ENCODE results near the gene GPRC5B. TPM values are rescaled to one million over a fixed set of nuclear protein-coding genes. Genes with fewer than 3 reads are reported as not detected.

The GPRC5B gene
- total RNA-seq, 2 donors from 2014 or later = 2.5 to 2.9 TPM

- peaks cover 2% of the 10 kb centered on the region for H3K36me3 Mint-ChIP-seq (ENCODE audit: low read depth)
- no peak overlapping the region for H3K4me3 Mint-ChIP-seq
- no peaks in the 10 kb centered on the region for H3K9me3 ChIP-seq (ENCODE audit: control insufficient read depth, low read length, poor library complexity, severe bottlenecking)
- H3K27me3 Mint-ChIP-seq = peaks cover 42% of the 10 kb centered on the region
- no peak overlapping the region for H3K27ac Mint-ChIP-seq
- DNase-seq (no peak), ATAC-seq (no peak)
- peaks cover 10% of the 10 kb centered on the region for H3K4me1 Mint-ChIP-seq
These were observed 26.6 kb upstream of the GPRC5B start for GRCh38 chr16:19911204-19911603.

GRCh38 chr16:19909750-19910322, 25.2 kb upstream of the GPRC5B start:
- Mint-ChIP-seq H3K4me1 (peaks cover 10% of the 10 kb centered on the region), H3K27ac (no peak overlapping the region), H3K36me3 (ENCODE audit: low read depth) (peaks cover 2% of the 10 kb centered on the region)

GRCh38 chr16:19908921-19909320, 24.3 kb upstream of the GPRC5B start:
- DNase-seq (no peak), ATAC-seq (no peak)
- H3K4me1 Mint-ChIP-seq = peaks cover 10% of the 10 kb centered on the region
- peaks cover 2% of the 10 kb centered on the region for H3K36me3 Mint-ChIP-seq (ENCODE audit: low read depth)
- H3K9me3 ChIP-seq (ENCODE audit: control insufficient read depth, low read length, poor library complexity, severe bottlenecking) = no peaks in the 10 kb centered on the region
- no peak overlapping the region for H3K27ac Mint-ChIP-seq
- H3K4me3 Mint-ChIP-seq = no peak overlapping the region
- H3K27me3 Mint-ChIP-seq = peaks cover 37% of the 10 kb centered on the region

More at GRCh38 chr16:19909750-19910322, 25.2 kb upstream of the GPRC5B start:
- ATAC-seq = no peak
- no peaks in the 10 kb centered on the region for H3K9me3 ChIP-seq (ENCODE audit: control insufficient read depth, low read length, poor library complexity, severe bottlenecking)
- DNase-seq = no peak
- peaks cover 37% of the 10 kb centered on the region for H3K27me3 Mint-ChIP-seq
- no peak overlapping the region for H3K4me3 Mint-ChIP-seq

- H3K9me3 ChIP-seq (ENCODE audit: control insufficient read depth, low read length, poor library complexity, severe bottlenecking) = no peaks in the 10 kb centered on the region
- peaks cover 2% of the 10 kb centered on the region for H3K36me3 Mint-ChIP-seq (ENCODE audit: low read depth)
- H3K4me3 Mint-ChIP-seq = peak overlapping the region; percentile 50
- DNase-seq = peak; percentile 46 to 67 (median 46)
- peak overlapping the region; percentile 72 for H3K27ac Mint-ChIP-seq
- peaks cover 25% of the 10 kb centered on the region for H3K27me3 Mint-ChIP-seq
- peaks cover 10% of the 10 kb centered on the region for H3K4me1 Mint-ChIP-seq
- peak; percentile 99 for ATAC-seq
These were observed 22.7 kb upstream of the GPRC5B start for GRCh38 chr16:19907161-19907992.

GRCh38 chr16:19901164-19901563, 16.5 kb upstream of the GPRC5B start:
- ATAC-seq = no peak

GRCh38 chr16:19899605-19899955, 14.9 kb upstream of the GPRC5B start:
- Mint-ChIP-seq H3K4me3 (no peak overlapping the region), H3K27ac (peak overlapping the region; percentile 53), H3K4me1 (peaks cover 4% of the 10 kb centered on the region), H3K27me3 (peaks cover 9% of the 10 kb centered on the region), H3K36me3 (ENCODE audit: low read depth) (peaks cover 2% of the 10 kb centered on the region)
- ATAC-seq = no peak
- DNase-seq = no peak
- no peaks in the 10 kb centered on the region for H3K9me3 ChIP-seq (ENCODE audit: control insufficient read depth, low read length, poor library complexity, severe bottlenecking)

More at GRCh38 chr16:19901164-19901563, 16.5 kb upstream of the GPRC5B start:
- Mint-ChIP-seq H3K36me3 (ENCODE audit: low read depth) (peaks cover 2% of the 10 kb centered on the region), H3K4me1 (peaks cover 4% of the 10 kb centered on the region), H3K4me3 (no peak overlapping the region), H3K27me3 (peaks cover 9% of the 10 kb centered on the region), H3K27ac (no peak overlapping the region)
- H3K9me3 ChIP-seq (ENCODE audit: control insufficient read depth, low read length, poor library complexity, severe bottlenecking) = no peaks in the 10 kb centered on the region
- DNase-seq = no peak

- DNase-seq (peak in 1 of 3 donors; percentile 12), ATAC-seq (peak; percentile 39)
- H3K4me1 Mint-ChIP-seq = peaks cover 4% of the 10 kb centered on the region
- H3K27me3 Mint-ChIP-seq = peaks cover 9% of the 10 kb centered on the region
- peaks cover 2% of the 10 kb centered on the region for H3K36me3 Mint-ChIP-seq (ENCODE audit: low read depth)
- no peaks in the 10 kb centered on the region for H3K9me3 ChIP-seq (ENCODE audit: control insufficient read depth, low read length, poor library complexity, severe bottlenecking)
- no peak overlapping the region for H3K4me3 Mint-ChIP-seq
- peak overlapping the region; percentile 53 for H3K27ac Mint-ChIP-seq
These were observed 14.4 kb upstream of the GPRC5B start for GRCh38 chr16:19898924-19899604.

- H3K4me1 Mint-ChIP-seq = peaks cover 4% of the 10 kb centered on the region
- DNase-seq (no peak), ATAC-seq (no peak)
- H3K27ac Mint-ChIP-seq = no peak overlapping the region
- peaks cover 9% of the 10 kb centered on the region for H3K27me3 Mint-ChIP-seq
- H3K4me3 Mint-ChIP-seq = no peak overlapping the region
- peaks cover 2% of the 10 kb centered on the region for H3K36me3 Mint-ChIP-seq (ENCODE audit: low read depth)
- H3K9me3 ChIP-seq (ENCODE audit: control insufficient read depth, low read length, poor library complexity, severe bottlenecking) = no peaks in the 10 kb centered on the region
These were observed 13.5 kb upstream of the GPRC5B start for GRCh38 chr16:19898166-19898565.

GRCh38 chr16:19896951-19897350, 12.3 kb upstream of the GPRC5B start:
- DNase-seq = no peak
- Mint-ChIP-seq H3K36me3 (ENCODE audit: low read depth) (peaks cover 2% of the 10 kb centered on the region), H3K27me3 (peaks cover 9% of the 10 kb centered on the region), H3K4me3 (no peak overlapping the region), H3K27ac (no peak overlapping the region), H3K4me1 (peaks cover 4% of the 10 kb centered on the region)
- H3K9me3 ChIP-seq (ENCODE audit: control insufficient read depth, low read length, poor library complexity, severe bottlenecking) = no peaks in the 10 kb centered on the region
- ATAC-seq = no peak

- Mint-ChIP-seq H3K4me1 (peaks cover 4% of the 10 kb centered on the region), H3K27me3 (peaks cover 7% of the 10 kb centered on the region), H3K27ac (no peak overlapping the region), H3K36me3 (ENCODE audit: low read depth) (peaks cover 2% of the 10 kb centered on the region), H3K4me3 (no peak overlapping the region)
- DNase-seq (no peak), ATAC-seq (no peak)
- no peaks in the 10 kb centered on the region for H3K9me3 ChIP-seq (ENCODE audit: control insufficient read depth, low read length, poor library complexity, severe bottlenecking)
These were observed 9.9 kb upstream of the GPRC5B start for GRCh38 chr16:19894586-19894985.

- no peaks in the 10 kb centered on the region for H3K9me3 ChIP-seq (ENCODE audit: control insufficient read depth, low read length, poor library complexity, severe bottlenecking)
- no peak for DNase-seq
- H3K4me1 Mint-ChIP-seq = no peaks in the 10 kb centered on the region
- no peak overlapping the region for H3K4me3 Mint-ChIP-seq
- H3K27me3 Mint-ChIP-seq = no peaks in the 10 kb centered on the region
- no peak for ATAC-seq
- H3K27ac Mint-ChIP-seq = no peak overlapping the region
- no peaks in the 10 kb centered on the region for H3K36me3 Mint-ChIP-seq (ENCODE audit: low read depth)
These were observed 8.3 kb upstream of the GPRC5B start for GRCh38 chr16:19892902-19893301.

GRCh38 chr16:19890901-19891300, 6.3 kb upstream of the GPRC5B start:
- no peak for DNase-seq

GRCh38 chr16:19888834-19889233, 4.2 kb upstream of the GPRC5B start:
- Mint-ChIP-seq H3K4me1 (peaks cover 17% of the 10 kb centered on the region), H3K27ac (no peak overlapping the region), H3K27me3 (peaks cover 12% of the 10 kb centered on the region), H3K36me3 (ENCODE audit: low read depth) (peaks cover 3% of the 10 kb centered on the region), H3K4me3 (no peak overlapping the region)
- DNase-seq (no peak), ATAC-seq (no peak)
- H3K9me3 ChIP-seq (ENCODE audit: control insufficient read depth, low read length, poor library complexity, severe bottlenecking) = no peaks in the 10 kb centered on the region

More at GRCh38 chr16:19890901-19891300, 6.3 kb upstream of the GPRC5B start:
- peaks cover 5% of the 10 kb centered on the region for H3K4me1 Mint-ChIP-seq
- H3K27me3 Mint-ChIP-seq = peaks cover 3% of the 10 kb centered on the region
- no peaks in the 10 kb centered on the region for H3K36me3 Mint-ChIP-seq (ENCODE audit: low read depth)
- H3K27ac Mint-ChIP-seq = no peak overlapping the region
- H3K9me3 ChIP-seq (ENCODE audit: control insufficient read depth, low read length, poor library complexity, severe bottlenecking) = no peaks in the 10 kb centered on the region
- H3K4me3 Mint-ChIP-seq = no peak overlapping the region
- ATAC-seq = no peak
